Mononuclear cell (primary cell): ENCODE measurements around the gene SPNS3. TPM values are rescaled to one million over a fixed set of nuclear protein-coding genes. Genes with fewer than 3 reads are reported as not detected.

Experiments
- H3K27me3 ChIP-seq: 2 replicates; pipeline ENCODE4 v1.6.0; 2011; ENCODE audit warnings: low read length, control low read depth; ENCODE audit not compliant: insufficient read depth
- H3K4me1 ChIP-seq: 2 replicates; pipeline ENCODE4 v1.5.1; 2011; ENCODE audit warnings: mild to moderate bottlenecking, low read length, control low read depth; ENCODE audit not compliant: insufficient read depth
- H3K4me3 ChIP-seq: 2 replicates; pipeline ENCODE4 v1.5.1; 2011; ENCODE audit warnings: mild to moderate bottlenecking, low read length, moderate library complexity
- H3K9me3 ChIP-seq: 2 replicates; pipeline ENCODE4 v1.5.1; 2011; ENCODE audit warnings: low read depth, mild to moderate bottlenecking, control low read depth, low read length
- total RNA-seq: library from RNA; depleted of rRNA; stranded (reverse); fragments of >200 nt; gene quantifications from one replicate; pipeline ENCODE4 v1.2.3, GENCODE V29; 2012

SPNS3 gene
- total RNA-seq, 1 donor, result 2.5 TPM

- Histone ChIP-seq H3K27me3 (no peaks in the 10 kb centered on the region), H3K9me3 (no peaks in the 10 kb centered on the region), H3K4me3 (no peak overlapping the region), H3K4me1 (peaks cover 8% of the 10 kb centered on the region)
Measured at GRCh38 chr17:4514206-4514605, 80.5 kb downstream of the SPNS3 start.

GRCh38 chr17:4514779-4515178, 81.0 kb downstream of the SPNS3 start:
- Histone ChIP-seq H3K9me3 (no peaks in the 10 kb centered on the region), H3K4me3 (no peak overlapping the region), H3K27me3 (no peaks in the 10 kb centered on the region), H3K4me1 (peaks cover 2% of the 10 kb centered on the region)

DNA sequence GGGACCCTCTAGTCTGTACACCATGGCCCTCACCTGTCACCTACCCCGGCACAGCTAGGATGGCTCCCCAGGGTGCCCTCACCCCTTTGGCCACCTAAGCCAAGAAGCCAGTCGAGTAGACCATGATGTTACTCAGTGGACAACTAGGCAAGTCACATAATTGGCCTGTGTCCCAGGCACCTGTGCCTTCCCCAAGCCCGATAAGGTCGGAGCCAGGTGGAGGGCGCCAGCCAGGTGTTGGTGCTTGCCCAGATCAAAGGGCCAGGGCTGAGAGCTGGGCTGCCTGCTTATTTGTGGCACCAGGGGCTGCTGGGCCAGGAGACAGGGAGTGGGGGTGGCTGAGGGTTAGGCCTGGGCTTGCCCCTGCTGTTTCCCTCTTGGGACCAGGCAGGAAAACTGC, 81.8 kb downstream of the SPNS3 start:
- Histone ChIP-seq H3K9me3 (no peaks in the 10 kb centered on the region), H3K27me3 (no peaks in the 10 kb centered on the region), H3K4me3 (no peak overlapping the region), H3K4me1 (no peaks in the 10 kb centered on the region)

- H3K4me1 ChIP-seq, result no peaks in the 10 kb centered on the region
- H3K27me3 ChIP-seq, result no peaks in the 10 kb centered on the region
- no peak overlapping the region for H3K4me3 ChIP-seq
- H3K9me3 ChIP-seq, result no peaks in the 10 kb centered on the region
Measured at GRCh38 chr17:4516735-4517134, 83.0 kb downstream of the SPNS3 start.

DNA sequence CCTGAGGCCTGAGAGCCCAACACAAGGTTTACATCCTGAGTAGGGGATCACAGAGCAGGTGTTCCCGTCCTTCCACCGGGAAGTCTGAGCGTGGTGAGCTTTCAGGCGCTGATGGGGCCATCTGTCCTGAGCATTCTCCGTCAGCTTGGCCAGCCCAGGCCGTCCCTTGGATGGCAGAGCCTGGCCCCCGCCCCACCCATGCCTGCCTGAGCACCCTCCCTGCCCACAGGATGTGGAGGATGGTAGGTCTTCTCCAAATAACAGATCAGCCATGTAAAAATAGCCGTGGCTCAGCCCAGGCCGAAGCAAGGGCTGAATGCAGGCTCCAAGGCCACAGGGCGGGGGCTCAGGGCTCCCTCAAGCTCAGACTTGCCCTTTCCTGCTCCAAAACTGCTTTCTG, 85.2 kb downstream of the SPNS3 start:
- Histone ChIP-seq H3K27me3 (no peaks in the 10 kb centered on the region), H3K4me3 (no peak overlapping the region), H3K4me1 (no peaks in the 10 kb centered on the region), H3K9me3 (no peaks in the 10 kb centered on the region)

DNA sequence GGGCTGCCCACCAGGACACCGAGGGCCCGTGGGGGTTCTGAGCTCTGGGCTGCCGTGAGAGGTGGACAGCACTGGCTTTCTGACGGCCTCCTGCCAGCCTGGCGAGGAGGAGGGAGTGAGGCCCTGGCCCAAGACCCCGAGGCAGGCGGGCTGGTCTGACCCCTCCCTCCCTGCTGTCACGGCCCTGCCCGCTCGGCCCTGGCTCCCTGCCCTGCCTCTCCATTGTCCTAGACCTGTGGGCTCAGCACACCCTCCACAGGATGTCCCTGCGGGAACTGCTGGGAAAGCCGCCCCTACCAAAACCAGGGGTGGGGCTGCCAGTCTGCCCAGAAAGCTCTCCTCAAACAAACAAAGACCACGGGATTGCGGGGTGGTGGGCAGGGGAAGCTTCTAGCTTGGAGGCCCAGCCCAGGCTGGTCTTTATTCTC, 85.6 kb downstream of the SPNS3 start:
- H3K27me3 ChIP-seq, result no peaks in the 10 kb centered on the region
- no peaks in the 10 kb centered on the region for H3K4me1 ChIP-seq
- H3K9me3 ChIP-seq, result no peaks in the 10 kb centered on the region
- no peak overlapping the region for H3K4me3 ChIP-seq

DNA sequence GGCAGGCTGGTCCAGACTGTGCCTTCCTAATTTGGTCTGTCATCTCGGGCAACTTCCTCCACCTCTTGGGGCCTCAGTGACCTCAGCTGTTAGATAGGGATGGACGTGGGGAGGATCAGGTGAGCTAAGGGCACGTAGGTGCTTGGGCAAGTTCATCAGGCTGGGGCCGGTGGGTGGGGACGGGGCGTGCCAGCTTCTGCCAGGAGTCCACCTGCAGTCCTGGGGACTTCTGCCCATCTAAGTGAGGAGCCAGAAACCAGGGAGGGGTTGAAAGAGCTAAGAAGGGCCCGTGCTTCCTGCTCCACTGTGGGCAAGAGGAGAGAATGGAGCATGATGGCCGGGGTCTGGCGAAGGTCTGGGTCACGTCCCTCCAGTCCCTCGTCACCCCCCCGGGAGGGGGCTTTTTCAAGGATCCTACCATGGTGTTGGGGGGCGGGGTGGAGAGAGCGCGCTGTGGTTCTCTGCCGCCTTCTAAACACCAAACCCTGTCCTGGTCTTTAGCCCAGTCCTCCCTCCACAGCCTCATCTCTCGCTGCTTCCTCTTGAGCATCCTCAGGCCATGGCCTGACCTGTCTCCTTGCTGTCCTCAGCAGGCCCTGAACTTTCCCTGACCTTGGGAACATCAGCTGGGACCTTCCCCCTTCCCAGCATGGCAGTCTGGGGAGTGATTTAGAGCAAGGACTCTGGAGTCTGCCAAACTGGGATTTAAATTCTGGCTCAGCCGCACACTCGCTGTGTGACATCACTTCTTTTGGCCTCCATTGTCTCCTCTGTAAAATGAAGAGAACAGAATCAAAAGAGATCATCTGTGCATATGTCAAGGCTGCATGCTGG, 86.5 kb downstream of the SPNS3 start:
- Histone ChIP-seq H3K27me3 (no peaks in the 10 kb centered on the region), H3K4me3 (no peak overlapping the region), H3K9me3 (no peaks in the 10 kb centered on the region), H3K4me1 (no peaks in the 10 kb centered on the region)

- H3K9me3 ChIP-seq, result no peaks in the 10 kb centered on the region
- H3K4me1 ChIP-seq, result no peaks in the 10 kb centered on the region
- no peaks in the 10 kb centered on the region for H3K27me3 ChIP-seq
- H3K4me3 ChIP-seq, result no peak overlapping the region
Measured at GRCh38 chr17:4520894-4521600, 87.3 kb downstream of the SPNS3 start.

DNA sequence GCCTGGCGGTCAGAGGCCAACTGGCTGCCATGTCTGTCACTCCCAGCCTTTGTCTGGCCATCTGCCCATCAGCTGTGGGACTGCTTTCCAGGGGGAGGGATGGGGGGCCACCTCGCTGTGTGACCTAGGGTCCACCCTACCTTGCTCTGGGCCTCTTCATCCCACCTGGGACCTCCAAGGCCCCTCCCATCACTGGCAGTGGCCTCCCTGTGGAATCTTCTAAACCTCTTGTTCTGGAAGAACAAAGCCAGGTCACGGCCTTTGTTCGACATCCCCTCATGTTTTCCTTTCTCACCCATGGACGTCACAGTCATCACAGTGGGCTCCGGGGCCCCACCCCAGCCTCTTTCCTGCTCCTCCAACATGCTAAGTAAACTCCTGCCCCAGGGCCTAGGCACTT, 88.9 kb downstream of the SPNS3 start:
- Histone ChIP-seq H3K9me3 (no peaks in the 10 kb centered on the region), H3K4me1 (no peaks in the 10 kb centered on the region), H3K27me3 (no peaks in the 10 kb centered on the region), H3K4me3 (no peak overlapping the region)

DNA sequence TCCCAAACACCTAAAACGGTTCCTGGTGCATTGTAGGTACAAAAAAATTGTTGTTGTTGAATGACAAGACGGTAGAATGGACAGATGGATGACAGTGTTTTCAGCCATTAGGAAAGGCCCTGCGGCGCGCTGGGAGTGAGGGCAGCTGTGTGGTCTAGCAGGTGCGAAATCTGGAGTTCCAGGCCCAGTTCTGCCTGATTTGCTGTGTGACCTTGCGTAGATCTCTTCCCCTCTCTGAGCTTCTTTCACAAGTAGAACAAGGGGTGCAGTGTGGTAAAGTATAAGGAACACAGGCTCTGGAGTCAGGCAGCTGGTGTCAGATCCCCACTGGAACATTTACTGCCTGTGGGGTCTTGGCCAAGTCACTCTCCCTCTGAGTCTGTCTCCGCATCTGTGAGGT, 90.2 kb downstream of the SPNS3 start:
- H3K9me3 ChIP-seq, result no peaks in the 10 kb centered on the region
- H3K27me3 ChIP-seq, result no peaks in the 10 kb centered on the region

DNA sequence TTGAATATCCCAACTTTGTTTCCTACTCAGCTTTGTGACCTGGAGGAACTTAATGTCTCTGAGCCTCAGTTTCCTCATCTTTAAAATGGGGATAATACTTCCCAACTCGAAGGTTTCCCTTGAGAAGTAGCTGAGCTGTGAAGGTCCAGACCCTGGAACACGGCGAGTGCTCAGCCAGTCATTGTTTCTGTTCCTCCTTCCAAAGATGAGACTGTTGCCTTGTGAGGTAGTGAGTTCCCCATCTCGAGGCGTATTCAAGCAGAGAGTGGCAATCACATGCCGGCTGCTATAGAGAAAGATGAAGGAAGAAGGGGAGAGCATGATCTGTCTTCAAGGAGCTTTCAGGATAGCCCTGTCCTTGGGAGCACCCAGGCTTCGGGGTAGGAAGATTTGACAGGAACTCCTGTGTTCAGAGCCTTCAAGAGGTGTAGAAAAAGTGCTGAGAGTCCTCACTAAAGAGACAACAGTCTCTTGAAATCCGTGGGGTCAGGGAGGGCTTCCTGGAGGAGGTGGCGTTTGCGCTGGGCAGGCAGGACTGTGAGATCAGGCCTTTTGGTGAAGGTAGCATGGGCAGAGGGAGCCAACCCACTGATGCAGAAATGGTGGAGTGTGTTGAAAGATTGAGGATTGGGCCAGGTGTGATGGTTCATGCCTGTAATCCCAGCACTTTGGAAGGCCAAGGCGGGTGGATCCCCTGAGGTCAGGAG, 92.1 kb downstream of the SPNS3 start:
- Histone ChIP-seq H3K27me3 (no peaks in the 10 kb centered on the region), H3K9me3 (no peaks in the 10 kb centered on the region), H3K4me3 (no peak overlapping the region), H3K4me1 (no peaks in the 10 kb centered on the region)

More for the DNA sequence above, 90.2 kb downstream of the SPNS3 start:
- H3K4me3 ChIP-seq, result no peak overlapping the region
- no peaks in the 10 kb centered on the region for H3K4me1 ChIP-seq

DNA sequence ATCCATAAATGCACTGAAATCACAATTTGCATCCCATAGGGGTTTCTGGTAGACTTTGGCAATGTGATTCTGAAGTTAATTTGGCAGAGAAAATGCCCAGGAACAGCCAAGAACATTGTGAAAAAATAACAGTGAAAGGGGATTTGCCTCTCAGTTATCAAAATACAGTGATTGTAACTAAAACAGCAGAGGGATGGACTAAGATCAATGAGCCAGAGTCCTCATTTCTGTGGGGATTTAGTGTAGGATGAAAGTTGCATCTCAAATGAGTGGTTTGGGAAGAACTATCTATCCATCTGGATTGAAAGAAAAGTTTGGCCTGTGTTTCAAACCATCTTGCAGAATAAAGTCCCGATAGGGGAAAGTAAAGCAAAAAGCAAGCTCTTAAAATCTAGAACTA, 93.4 kb downstream of the SPNS3 start:
- no peaks in the 10 kb centered on the region for H3K4me1 ChIP-seq
- no peaks in the 10 kb centered on the region for H3K9me3 ChIP-seq
- no peaks in the 10 kb centered on the region for H3K27me3 ChIP-seq
- no peak overlapping the region for H3K4me3 ChIP-seq

DNA sequence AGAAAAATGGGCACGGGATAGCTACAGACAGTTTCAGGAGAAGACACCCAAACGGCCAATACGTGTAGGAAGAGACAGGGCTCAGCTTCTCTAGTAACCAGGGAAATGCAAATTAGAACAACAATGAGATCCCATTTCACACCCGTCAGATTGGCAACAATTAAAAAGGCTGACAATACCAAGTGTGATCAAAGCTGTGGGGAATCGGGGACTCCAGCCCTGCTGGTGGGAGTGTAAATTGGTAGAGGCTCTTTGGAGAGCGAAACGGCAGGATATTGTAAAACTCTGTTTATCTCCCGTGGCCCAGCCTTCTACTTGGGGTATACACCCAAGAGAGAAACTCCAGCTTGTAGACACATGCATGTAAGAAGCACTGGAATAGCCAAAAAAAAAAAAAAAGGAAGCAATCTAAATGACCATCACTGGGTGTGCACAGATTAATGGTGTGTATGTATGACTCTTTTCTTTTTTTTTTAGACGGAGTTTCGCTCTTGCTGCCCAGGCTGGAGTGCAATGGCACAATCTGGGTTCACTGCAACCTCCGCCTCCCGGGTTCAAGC, 93.9 kb downstream of the SPNS3 start:
- Histone ChIP-seq H3K27me3 (no peaks in the 10 kb centered on the region), H3K9me3 (no peaks in the 10 kb centered on the region), H3K4me1 (no peaks in the 10 kb centered on the region), H3K4me3 (no peak overlapping the region)

DNA sequence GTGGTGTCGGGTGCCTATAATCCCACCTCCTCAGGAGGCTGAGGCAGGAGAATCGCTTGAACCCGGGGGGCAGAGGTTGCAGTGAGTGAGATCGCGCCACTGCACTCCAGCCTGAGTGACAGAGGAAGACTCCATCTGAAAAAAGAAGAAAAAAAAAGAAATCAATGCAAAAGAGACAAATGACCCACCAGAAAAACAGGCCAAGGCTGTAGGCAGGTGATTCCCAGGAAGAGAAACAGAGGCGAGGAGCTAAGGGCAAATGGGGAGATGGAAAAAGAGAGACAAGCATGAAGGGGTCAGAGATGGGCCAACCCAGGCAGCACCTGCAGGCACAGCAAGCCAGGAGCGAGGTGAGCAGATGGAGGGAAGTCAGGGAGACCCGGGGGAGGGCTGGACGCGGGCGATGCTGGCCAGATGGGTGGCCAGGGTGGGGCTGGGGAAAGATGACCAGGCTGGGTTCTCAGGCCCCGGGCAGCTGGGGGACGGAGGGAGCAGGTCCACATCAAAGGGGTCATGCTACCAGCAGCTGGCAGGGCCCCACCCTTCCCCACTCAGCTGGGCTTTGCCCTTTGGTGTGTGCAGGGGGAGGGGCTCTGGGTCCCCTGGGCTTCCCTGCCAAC, 95.9 kb downstream of the SPNS3 start:
- Histone ChIP-seq H3K9me3 (no peaks in the 10 kb centered on the region), H3K4me1 (no peaks in the 10 kb centered on the region), H3K4me3 (no peak overlapping the region), H3K27me3 (no peaks in the 10 kb centered on the region)
